ENCODE data around the gene RIF1.

Gene RIF1

DNA sequence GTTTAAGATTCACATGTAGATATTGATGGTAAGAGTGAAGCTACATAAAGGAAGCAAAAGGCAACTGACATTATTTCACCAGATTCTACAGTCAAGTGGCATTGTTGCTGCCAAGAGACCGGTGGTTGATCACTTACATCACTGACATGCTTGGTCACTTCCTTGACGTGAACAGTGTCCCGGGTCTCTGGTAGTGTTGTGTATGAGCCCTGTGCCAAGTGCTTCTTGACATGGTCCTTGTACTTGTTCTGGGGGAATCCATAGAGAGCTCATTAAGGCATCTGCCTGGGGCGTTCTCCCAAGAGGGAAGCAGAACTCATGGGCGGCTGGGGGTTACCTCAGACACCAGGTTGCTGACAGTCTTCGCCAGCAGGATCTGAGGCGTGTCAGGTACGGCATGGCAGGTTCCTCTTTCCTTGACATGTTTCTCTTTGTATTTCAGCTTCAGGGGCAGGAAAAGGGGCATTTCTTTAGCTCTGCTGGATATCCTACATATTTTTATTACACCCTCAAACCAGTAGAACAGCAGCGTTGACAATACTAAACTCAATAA is 116.2 kb downstream of the RIF1 start:
- no peak for DNase-seq

DNA sequence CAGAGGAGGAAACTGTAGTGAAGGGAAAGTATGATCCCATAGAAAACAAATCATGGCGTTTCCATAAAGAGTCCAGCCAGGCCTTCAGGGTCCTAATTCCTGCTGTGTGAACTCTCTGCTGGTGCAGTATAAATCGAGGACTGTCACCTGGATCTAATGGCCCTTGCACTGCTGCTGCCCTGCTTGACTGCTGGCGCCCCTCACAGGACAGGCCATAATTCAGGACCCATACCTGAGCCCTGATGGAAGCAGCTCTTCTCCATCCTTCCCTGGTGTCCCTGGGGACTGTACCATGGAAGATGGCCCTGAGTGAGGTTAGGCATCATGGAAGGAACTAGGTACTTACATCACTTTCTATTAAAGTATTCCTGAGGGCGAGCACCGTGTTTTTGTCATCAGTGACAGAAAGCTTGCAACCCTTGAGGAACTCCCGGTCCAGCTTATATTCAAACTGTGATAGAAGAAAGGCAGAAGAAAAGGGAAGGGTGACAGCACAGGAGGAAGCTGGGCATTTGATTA is 116.9 kb downstream of the RIF1 start:
- no peak for DNase-seq
